ENCODE data around the gene MAP4K2. TPM values are rescaled to one million over a fixed set of nuclear protein-coding genes. Genes with fewer than 3 reads are reported as not detected.

Gene MAP4K2
- total and polyA plus RNA-seq, 2 of the 8 experiments (the other 6 are each of a cell fraction or from before 2014, with no cell fraction given): 20.1 to 20.7 TPM

- TF ChIP-seq, protein P1, sequence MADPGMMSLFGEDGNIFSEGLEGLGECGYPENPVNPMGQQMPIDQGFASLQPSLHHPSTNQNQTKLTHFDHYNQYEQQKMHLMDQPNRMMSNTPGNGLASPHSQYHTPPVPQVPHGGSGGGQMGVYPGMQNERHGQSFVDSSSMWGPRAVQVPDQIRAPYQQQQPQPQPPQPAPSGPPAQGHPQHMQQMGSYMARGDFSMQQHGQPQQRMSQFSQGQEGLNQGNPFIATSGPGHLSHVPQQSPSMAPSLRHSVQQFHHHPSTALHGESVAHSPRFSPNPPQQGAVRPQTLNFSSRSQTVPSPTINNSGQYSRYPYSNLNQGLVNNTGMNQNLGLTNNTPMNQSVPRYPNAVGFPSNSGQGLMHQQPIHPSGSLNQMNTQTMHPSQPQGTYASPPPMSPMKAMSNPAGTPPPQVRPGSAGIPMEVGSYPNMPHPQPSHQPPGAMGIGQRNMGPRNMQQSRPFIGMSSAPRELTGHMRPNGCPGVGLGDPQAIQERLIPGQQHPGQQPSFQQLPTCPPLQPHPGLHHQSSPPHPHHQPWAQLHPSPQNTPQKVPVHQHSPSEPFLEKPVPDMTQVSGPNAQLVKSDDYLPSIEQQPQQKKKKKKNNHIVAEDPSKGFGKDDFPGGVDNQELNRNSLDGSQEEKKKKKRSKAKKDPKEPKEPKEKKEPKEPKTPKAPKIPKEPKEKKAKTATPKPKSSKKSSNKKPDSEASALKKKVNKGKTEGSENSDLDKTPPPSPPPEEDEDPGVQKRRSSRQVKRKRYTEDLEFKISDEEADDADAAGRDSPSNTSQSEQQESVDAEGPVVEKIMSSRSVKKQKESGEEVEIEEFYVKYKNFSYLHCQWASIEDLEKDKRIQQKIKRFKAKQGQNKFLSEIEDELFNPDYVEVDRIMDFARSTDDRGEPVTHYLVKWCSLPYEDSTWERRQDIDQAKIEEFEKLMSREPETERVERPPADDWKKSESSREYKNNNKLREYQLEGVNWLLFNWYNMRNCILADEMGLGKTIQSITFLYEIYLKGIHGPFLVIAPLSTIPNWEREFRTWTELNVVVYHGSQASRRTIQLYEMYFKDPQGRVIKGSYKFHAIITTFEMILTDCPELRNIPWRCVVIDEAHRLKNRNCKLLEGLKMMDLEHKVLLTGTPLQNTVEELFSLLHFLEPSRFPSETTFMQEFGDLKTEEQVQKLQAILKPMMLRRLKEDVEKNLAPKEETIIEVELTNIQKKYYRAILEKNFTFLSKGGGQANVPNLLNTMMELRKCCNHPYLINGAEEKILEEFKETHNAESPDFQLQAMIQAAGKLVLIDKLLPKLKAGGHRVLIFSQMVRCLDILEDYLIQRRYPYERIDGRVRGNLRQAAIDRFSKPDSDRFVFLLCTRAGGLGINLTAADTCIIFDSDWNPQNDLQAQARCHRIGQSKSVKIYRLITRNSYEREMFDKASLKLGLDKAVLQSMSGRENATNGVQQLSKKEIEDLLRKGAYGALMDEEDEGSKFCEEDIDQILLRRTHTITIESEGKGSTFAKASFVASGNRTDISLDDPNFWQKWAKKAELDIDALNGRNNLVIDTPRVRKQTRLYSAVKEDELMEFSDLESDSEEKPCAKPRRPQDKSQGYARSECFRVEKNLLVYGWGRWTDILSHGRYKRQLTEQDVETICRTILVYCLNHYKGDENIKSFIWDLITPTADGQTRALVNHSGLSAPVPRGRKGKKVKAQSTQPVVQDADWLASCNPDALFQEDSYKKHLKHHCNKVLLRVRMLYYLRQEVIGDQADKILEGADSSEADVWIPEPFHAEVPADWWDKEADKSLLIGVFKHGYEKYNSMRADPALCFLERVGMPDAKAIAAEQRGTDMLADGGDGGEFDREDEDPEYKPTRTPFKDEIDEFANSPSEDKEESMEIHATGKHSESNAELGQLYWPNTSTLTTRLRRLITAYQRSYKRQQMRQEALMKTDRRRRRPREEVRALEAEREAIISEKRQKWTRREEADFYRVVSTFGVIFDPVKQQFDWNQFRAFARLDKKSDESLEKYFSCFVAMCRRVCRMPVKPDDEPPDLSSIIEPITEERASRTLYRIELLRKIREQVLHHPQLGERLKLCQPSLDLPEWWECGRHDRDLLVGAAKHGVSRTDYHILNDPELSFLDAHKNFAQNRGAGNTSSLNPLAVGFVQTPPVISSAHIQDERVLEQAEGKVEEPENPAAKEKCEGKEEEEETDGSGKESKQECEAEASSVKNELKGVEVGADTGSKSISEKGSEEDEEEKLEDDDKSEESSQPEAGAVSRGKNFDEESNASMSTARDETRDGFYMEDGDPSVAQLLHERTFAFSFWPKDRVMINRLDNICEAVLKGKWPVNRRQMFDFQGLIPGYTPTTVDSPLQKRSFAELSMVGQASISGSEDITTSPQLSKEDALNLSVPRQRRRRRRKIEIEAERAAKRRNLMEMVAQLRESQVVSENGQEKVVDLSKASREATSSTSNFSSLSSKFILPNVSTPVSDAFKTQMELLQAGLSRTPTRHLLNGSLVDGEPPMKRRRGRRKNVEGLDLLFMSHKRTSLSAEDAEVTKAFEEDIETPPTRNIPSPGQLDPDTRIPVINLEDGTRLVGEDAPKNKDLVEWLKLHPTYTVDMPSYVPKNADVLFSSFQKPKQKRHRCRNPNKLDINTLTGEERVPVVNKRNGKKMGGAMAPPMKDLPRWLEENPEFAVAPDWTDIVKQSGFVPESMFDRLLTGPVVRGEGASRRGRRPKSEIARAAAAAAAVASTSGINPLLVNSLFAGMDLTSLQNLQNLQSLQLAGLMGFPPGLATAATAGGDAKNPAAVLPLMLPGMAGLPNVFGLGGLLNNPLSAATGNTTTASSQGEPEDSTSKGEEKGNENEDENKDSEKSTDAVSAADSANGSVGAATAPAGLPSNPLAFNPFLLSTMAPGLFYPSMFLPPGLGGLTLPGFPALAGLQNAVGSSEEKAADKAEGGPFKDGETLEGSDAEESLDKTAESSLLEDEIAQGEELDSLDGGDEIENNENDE (IDR thresholded peaks at IDR 0.05; ENCODE audit: insufficient replicate concordance, low read length): no peak
- TF ChIP-seq E2F6 (IDR thresholded peaks at IDR 0.05) (no peak), HDAC6 (IDR thresholded peaks at IDR 0.05; ENCODE audit: low read depth, low read length) (no peak), ASH2L (IDR thresholded peaks at IDR 0.05; ENCODE audit: low read length) (no peak), CHD1 (IDR thresholded peaks at IDR 0.05; ENCODE audit: low read depth, low read length) (no peak), POLR2A (IDR thresholded peaks at IDR 0.05; ENCODE audit: control extremely low read depth in 1 of 2, low read depth in 2 of 2, low read length in 2 of 2) (no peak), MAFK (IDR thresholded peaks at IDR 0.05; ENCODE audit: low read depth, low read length) (no peak), TCF12 (IDR thresholded peaks at IDR 0.05; ENCODE audit: low read depth, low read length) (no peak), JUND (IDR thresholded peaks at IDR 0.05; ENCODE audit: low read length) (no peak), RFX5 (IDR thresholded peaks at IDR 0.05; ENCODE audit: borderline replicate concordance, low read depth, low read length) (no peak)
Observed at GRCh38 chr11:64790205-64791095, 12.6 kb downstream of the MAP4K2 start (continued).

All from H1 (cell line).